ENCODE data around the gene LAMA2.

- TF ChIP-seq CTCF (IDR thresholded peaks at IDR 0.05) (no peak), POLR2A (IDR thresholded peaks at IDR 0.05) (no peak)
These were observed 131.4 kb downstream of the LAMA2 start for GRCh38 chr6:129014302-129014701.
